WERI-Rb-1 (cell line): Measurements from ENCODE around the gene GALNT18.

Experiments
- DNase-seq: peaks from one replicate; pipeline ENCODE4 v3.0.0-alpha.2; 2020
- H3K27ac ChIP-seq: fragments of 250-450 bp; sonication (Bioruptor Pico); 2 replicates; pipeline ENCODE4 v1.5.1; 2020; ENCODE audit warnings: mild to moderate bottlenecking, moderate library complexity
- H3K27me3 ChIP-seq: fragments of 250-450 bp; sonication (Bioruptor Pico); 2 replicates; pipeline ENCODE4 v1.5.1; 2021; ENCODE audit warnings: mild to moderate bottlenecking, low read depth, moderate library complexity; ENCODE audit not compliant: insufficient read depth, severe bottlenecking
- H3K36me3 ChIP-seq: fragments of 250-450 bp; sonication (Bioruptor Pico); 2 replicates; pipeline ENCODE4 v1.5.1; 2020; ENCODE audit warnings: mild to moderate bottlenecking, moderate library complexity
- H3K4me3 ChIP-seq: 2 replicates; pipeline ENCODE4 v1.5.1; 2011; ENCODE audit warnings: low read depth, mild to moderate bottlenecking, control low read depth, low read length
- H3K9me3 ChIP-seq: fragments of 250-450 bp; sonication (Bioruptor Pico); 2 replicates; pipeline ENCODE4 v1.5.1; 2021; ENCODE audit warnings: mild to moderate bottlenecking, moderate library complexity; ENCODE audit not compliant: severe bottlenecking
- TF ChIP-seq, protein P1 (sequence below): IDR thresholded peaks from 2 replicates; pipeline ENCODE4 v1.5.1; 2011; ENCODE audit warnings: low read depth, mild to moderate bottlenecking, control low read depth, inconsistent platforms, low read length

The GALNT18 gene

DNA sequence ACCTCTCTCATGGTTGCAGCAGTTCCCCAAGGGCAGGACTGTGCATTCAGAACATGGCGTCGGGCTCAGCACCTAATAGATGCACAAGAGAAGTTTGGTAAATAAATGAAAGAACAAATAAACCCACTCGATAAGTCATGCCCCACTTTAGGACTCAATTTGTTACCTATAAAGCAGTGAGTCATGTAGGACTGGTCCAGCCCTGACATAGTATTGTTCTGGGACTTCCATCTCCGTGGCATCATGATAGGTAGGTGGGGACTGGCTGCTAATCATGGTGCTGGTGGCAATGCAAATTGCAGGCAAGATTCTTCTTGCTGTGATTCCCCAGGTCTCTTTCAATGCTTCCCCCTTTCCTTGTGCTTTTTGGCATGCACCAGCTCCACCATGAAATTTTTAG is 150.6 kb downstream of the GALNT18 start:
- TF ChIP-seq, protein P1, sequence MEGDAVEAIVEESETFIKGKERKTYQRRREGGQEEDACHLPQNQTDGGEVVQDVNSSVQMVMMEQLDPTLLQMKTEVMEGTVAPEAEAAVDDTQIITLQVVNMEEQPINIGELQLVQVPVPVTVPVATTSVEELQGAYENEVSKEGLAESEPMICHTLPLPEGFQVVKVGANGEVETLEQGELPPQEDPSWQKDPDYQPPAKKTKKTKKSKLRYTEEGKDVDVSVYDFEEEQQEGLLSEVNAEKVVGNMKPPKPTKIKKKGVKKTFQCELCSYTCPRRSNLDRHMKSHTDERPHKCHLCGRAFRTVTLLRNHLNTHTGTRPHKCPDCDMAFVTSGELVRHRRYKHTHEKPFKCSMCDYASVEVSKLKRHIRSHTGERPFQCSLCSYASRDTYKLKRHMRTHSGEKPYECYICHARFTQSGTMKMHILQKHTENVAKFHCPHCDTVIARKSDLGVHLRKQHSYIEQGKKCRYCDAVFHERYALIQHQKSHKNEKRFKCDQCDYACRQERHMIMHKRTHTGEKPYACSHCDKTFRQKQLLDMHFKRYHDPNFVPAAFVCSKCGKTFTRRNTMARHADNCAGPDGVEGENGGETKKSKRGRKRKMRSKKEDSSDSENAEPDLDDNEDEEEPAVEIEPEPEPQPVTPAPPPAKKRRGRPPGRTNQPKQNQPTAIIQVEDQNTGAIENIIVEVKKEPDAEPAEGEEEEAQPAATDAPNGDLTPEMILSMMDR = no peak
- Histone ChIP-seq H3K9me3 (no peaks in the 10 kb centered on the region), H3K4me3 (no peak overlapping the region), H3K36me3 (no peaks in the 10 kb centered on the region), H3K27ac (no peak overlapping the region), H3K27me3 (no peaks in the 10 kb centered on the region)
- no peak for DNase-seq

- Histone ChIP-seq H3K27me3 (no peaks in the 10 kb centered on the region), H3K4me3 (no peak overlapping the region), H3K27ac (no peak overlapping the region), H3K9me3 (no peaks in the 10 kb centered on the region), H3K36me3 (no peaks in the 10 kb centered on the region)
- TF ChIP-seq, protein P1 = no peak
- no peak for DNase-seq
Measured at GRCh38 chr11:11468954-11469353, 152.9 kb downstream of the GALNT18 start.

- TF ChIP-seq, protein P1 = no peak
- H3K27me3 ChIP-seq = no peaks in the 10 kb centered on the region
- no peaks in the 10 kb centered on the region for H3K9me3 ChIP-seq
- H3K36me3 ChIP-seq = no peaks in the 10 kb centered on the region
- no peak overlapping the region for H3K27ac ChIP-seq
- H3K4me3 ChIP-seq = no peak overlapping the region
- DNase-seq = no peak
Measured at GRCh38 chr11:11467312-11467711, 154.5 kb downstream of the GALNT18 start.

DNA sequence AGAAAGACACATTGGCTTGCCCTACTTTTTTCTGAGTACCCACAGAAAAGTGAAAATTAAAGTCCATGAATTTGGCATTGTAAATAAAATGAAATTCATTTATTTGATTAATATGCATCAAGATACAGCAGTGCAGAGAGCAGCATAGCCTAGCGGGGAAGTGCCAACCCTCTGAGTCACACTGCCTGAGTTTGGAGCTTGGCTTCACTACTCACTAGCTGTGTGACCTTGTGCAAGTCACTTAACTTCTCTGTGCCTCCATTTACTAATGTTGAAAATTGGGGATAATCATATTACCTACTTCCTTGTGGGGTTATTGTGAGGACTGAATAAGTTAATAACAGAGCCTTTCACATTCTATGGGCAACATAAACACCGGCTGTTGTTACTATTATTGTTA is 157.2 kb downstream of the GALNT18 start:
- no peak overlapping the region for H3K27ac ChIP-seq
- TF ChIP-seq, protein P1 = no peak
- H3K4me3 ChIP-seq = no peak overlapping the region
- H3K27me3 ChIP-seq = no peaks in the 10 kb centered on the region
- no peaks in the 10 kb centered on the region for H3K9me3 ChIP-seq
- no peak for DNase-seq
- no peaks in the 10 kb centered on the region for H3K36me3 ChIP-seq

DNA sequence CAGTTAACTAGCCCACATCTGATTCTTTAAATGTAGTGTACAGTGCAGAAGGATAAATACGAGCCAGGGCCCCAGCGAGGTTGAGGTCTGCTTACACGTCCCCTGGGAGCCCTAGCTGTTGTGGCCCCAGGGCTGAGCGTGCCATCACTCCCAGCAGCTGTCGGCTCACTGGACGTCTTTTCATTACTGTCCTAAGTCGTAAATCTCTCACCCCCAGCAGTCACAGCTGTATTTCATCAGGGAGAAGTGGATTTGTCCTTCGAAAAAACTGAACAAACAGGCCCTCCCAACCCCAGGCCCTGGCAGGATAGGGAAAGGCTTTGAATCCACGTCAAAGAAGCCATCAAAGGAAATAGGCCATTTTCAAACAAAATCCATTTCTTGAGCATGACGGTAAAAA is 158.4 kb downstream of the GALNT18 start:
- no peaks in the 10 kb centered on the region for H3K36me3 ChIP-seq
- no peaks in the 10 kb centered on the region for H3K27me3 ChIP-seq
- no peak overlapping the region for H3K27ac ChIP-seq
- TF ChIP-seq, protein P1 = no peak
- peak; percentile 27 for DNase-seq
- H3K4me3 ChIP-seq = no peak overlapping the region
- no peaks in the 10 kb centered on the region for H3K9me3 ChIP-seq

- H3K27me3 ChIP-seq = no peaks in the 10 kb centered on the region
- no peak for DNase-seq
- no peak overlapping the region for H3K4me3 ChIP-seq
- no peak overlapping the region for H3K27ac ChIP-seq
- H3K36me3 ChIP-seq = no peaks in the 10 kb centered on the region
- TF ChIP-seq, protein P1 = no peak
- H3K9me3 ChIP-seq = no peaks in the 10 kb centered on the region
Measured at GRCh38 chr11:11461473-11461872, 160.3 kb downstream of the GALNT18 start.
